HEK293 (cell line): ENCODE measurements around the gene LEFTY1.

Source experiments
- CTCF ChIA-PET: fragments of 350-600 bp; formaldehyde crosslinking; extraction: SDS; loops from one replicate; lab custom pipeline; 2021; ENCODE audit warnings: antibody characterized with exemption; lab: Yijun Ruan, JAX
- POLR2A ChIA-PET: fragments of 300-600 bp; formaldehyde crosslinking; extraction: SDS; loops from one replicate; lab custom pipeline; 2020; ENCODE audit warnings: antibody characterized with exemption, inconsistent platforms; lab: Yijun Ruan, JAX
- H3K27ac ChIP-seq: fragments of 200-500 bp; sonication (Bioruptor generic); 2 replicates; pipeline ENCODE4 v1.5.1; 2014; ENCODE audit warnings: low read depth, low read length, control low read depth, inconsistent platforms; ENCODE audit errors: extremely low read depth
- H3K36me3 ChIP-seq, 2 experiments: fragments of 200-500 bp in 1 of 2; sonication (Bioruptor generic) in 1 of 2; 1 replicate in 1 of 2; 2 replicates in 1 of 2; pipeline ENCODE4 v1.5.1; 2014 to 2017; ENCODE audit warnings: inconsistent platforms in 2 of 2, low read length in 2 of 2; ENCODE audit not compliant: control insufficient read depth in 2 of 2, insufficient read depth in 1 of 2
- H3K4me1 ChIP-seq: fragments of 200-500 bp; sonication (Bioruptor generic); 2 replicates; pipeline ENCODE4 v1.5.1; 2014; ENCODE audit warnings: mild to moderate bottlenecking, low read length, inconsistent platforms; ENCODE audit not compliant: control insufficient read depth, insufficient read depth
- H3K4me3 ChIP-seq: 2 replicates; pipeline ENCODE4 v1.5.1; 2011; ENCODE audit warnings: low read depth, mild to moderate bottlenecking, control low read depth, low read length, moderate library complexity
- H3K9me3 ChIP-seq: fragments of 200-500 bp; sonication (Bioruptor generic); 2 replicates; pipeline ENCODE4 v1.5.1; 2014; ENCODE audit warnings: low read depth, low read length, inconsistent platforms; ENCODE audit not compliant: control insufficient read depth, insufficient read depth
- GFI1B ChIP-seq: fragments of 450-650 bp; formaldehyde crosslinking; IDR thresholded peaks from 2 replicates; pipeline ENCODE4 v1.5.1; 2016; ENCODE audit warnings: missing biosample characterization, missing genetic modification characterization
- HOXD13 ChIP-seq: sonication (generic); formaldehyde crosslinking; IDR thresholded peaks from 2 replicates; pipeline ENCODE4 v1.8.0; 2022; ENCODE audit warnings: missing genetic modification reagents, borderline replicate concordance
- PRDM6 ChIP-seq: fragments of 450-650 bp; formaldehyde crosslinking; IDR thresholded peaks from 2 replicates; pipeline ENCODE4 v1.5.1; 2017; ENCODE audit warnings: missing biosample characterization, missing genetic modification characterization
- SCRT1 ChIP-seq: fragments of 450-650 bp; formaldehyde crosslinking; IDR thresholded peaks from 2 replicates; pipeline ENCODE4 v1.5.1; 2016; ENCODE audit warnings: missing biosample characterization, missing genetic modification characterization, borderline replicate concordance
- SP7 ChIP-seq: fragments of 450-650 bp; formaldehyde crosslinking; IDR thresholded peaks from 2 replicates; pipeline ENCODE4 v1.5.1; 2016; ENCODE audit warnings: missing biosample characterization, missing genetic modification characterization
- ZBTB10 ChIP-seq: fragments of 450-650 bp; formaldehyde crosslinking; IDR thresholded peaks from 2 replicates; pipeline ENCODE4 v1.5.1; 2016; ENCODE audit warnings: missing biosample characterization, missing genetic modification characterization
- ZBTB20 ChIP-seq: fragments of 450-650 bp; formaldehyde crosslinking; IDR thresholded peaks from 2 replicates; pipeline ENCODE4 v1.5.1; 2016; ENCODE audit warnings: missing biosample characterization, missing genetic modification characterization
- ZBTB44 ChIP-seq: fragments of 450-650 bp; IDR thresholded peaks from 2 replicates; pipeline ENCODE4 v1.5.1; 2018; ENCODE audit warnings: missing biosample characterization, mild to moderate bottlenecking, missing genetic modification characterization
- ZBTB48 ChIP-seq: fragments of 450-650 bp; formaldehyde crosslinking; IDR thresholded peaks from 2 replicates; pipeline ENCODE4 v1.5.1; 2016; ENCODE audit warnings: missing biosample characterization, missing genetic modification characterization
- ZFP3 ChIP-seq: fragments of 450-650 bp; formaldehyde crosslinking; IDR thresholded peaks from 2 replicates; pipeline ENCODE4 v1.5.1; 2016; ENCODE audit warnings: low read depth, missing biosample characterization, missing genetic modification characterization
- ZNF148 ChIP-seq: fragments of 450-650 bp; formaldehyde crosslinking; IDR thresholded peaks from 2 replicates; pipeline ENCODE4 v1.5.0; 2017; ENCODE audit warnings: missing biosample characterization, missing genetic modification characterization, borderline replicate concordance
- ZNF26 ChIP-seq: fragments of 450-650 bp; formaldehyde crosslinking; IDR thresholded peaks from 2 replicates; pipeline ENCODE4 v1.5.1; 2016; ENCODE audit warnings: missing biosample characterization, missing genetic modification characterization
- ZNF292 ChIP-seq: fragments of 450-650 bp; formaldehyde crosslinking; IDR thresholded peaks from 2 replicates; pipeline ENCODE4 v1.5.1; 2016; ENCODE audit warnings: low read depth, missing biosample characterization, missing genetic modification characterization, borderline replicate concordance
- ZNF341 ChIP-seq: fragments of 450-650 bp; formaldehyde crosslinking; IDR thresholded peaks from 2 replicates; pipeline ENCODE4; 2016; ENCODE audit warnings: low read depth, missing biosample characterization, missing genetic modification characterization
- ZNF37A ChIP-seq: fragments of 450-650 bp; IDR thresholded peaks from 2 replicates; pipeline ENCODE4 v1.5.1; 2018; ENCODE audit warnings: missing biosample characterization, missing genetic modification characterization
- ZNF423 ChIP-seq: fragments of 450-650 bp; formaldehyde crosslinking; IDR thresholded peaks from 2 replicates; pipeline ENCODE4 v1.5.1; 2016; ENCODE audit warnings: missing biosample characterization, missing genetic modification characterization
- ZNF510 ChIP-seq: fragments of 450-650 bp; formaldehyde crosslinking; IDR thresholded peaks from 2 replicates; pipeline ENCODE4 v1.5.1; 2018; ENCODE audit warnings: mild to moderate bottlenecking, missing genetic modification characterization, missing biosample characterization; ENCODE audit not compliant: insufficient replicate concordance
- ZNF600 ChIP-seq: fragments of 450-650 bp; formaldehyde crosslinking; IDR thresholded peaks from 2 replicates; pipeline ENCODE4 v1.5.1; 2016; ENCODE audit warnings: missing biosample characterization, missing genetic modification characterization
- ZNF791 ChIP-seq: fragments of 450-650 bp; formaldehyde crosslinking; IDR thresholded peaks from 2 replicates; pipeline ENCODE4 v1.5.1; 2016; ENCODE audit warnings: missing biosample characterization, missing genetic modification characterization
- ZSCAN16 ChIP-seq: fragments of 450-650 bp; formaldehyde crosslinking; IDR thresholded peaks from 2 replicates; pipeline ENCODE4 v1.5.1; 2016; ENCODE audit warnings: missing biosample characterization, missing genetic modification characterization
- TF ChIP-seq, protein P1 (sequence below): fragments of 450-650 bp; formaldehyde crosslinking; conservative IDR thresholded peaks from 2 replicates; pipeline ENCODE4 v1.5.1; 2016; ENCODE audit warnings: low read depth, missing biosample characterization, missing genetic modification characterization

The LEFTY1 gene

GRCh38 chr1:225880222-225880588 is 8.7 kb downstream of the LEFTY1 start:
- Histone ChIP-seq H3K36me3 (peaks cover 0 to 21% of the 10 kb centered on the region in 2 experiments; a peak in 2 of 3 replicates), H3K27ac (no peak overlapping the region), H3K4me3 (no peak overlapping the region), H3K9me3 (no peaks in the 10 kb centered on the region), H3K4me1 (no peaks in the 10 kb centered on the region; the same call in 1 of the 2 replicates)
- ChIA-PET POLR2A (interaction anchor here (0.6 to 3.6 kb wide), 4 partner anchors 10 to 396 kb away, joined by 3 to 31 read pairs (median 3); partner anchors contain the start of gene PYCR2), CTCF (interaction anchor here (0.6 to 1.9 kb wide), 5 partner anchors 34 to 406 kb away, joined by 3 to 5 read pairs (median 4); no protein-coding TSS in a partner anchor)
- no peak for TF ChIP-seq ZBTB20 (tag by site-specific recombination)
- no peak for TF ChIP-seq ZBTB48 (tag by site-specific recombination)
- no peak for TF ChIP-seq SP7 (tag by site-specific recombination)
- TF ChIP-seq ZFP3 (tag by site-specific recombination): no peak
- TF ChIP-seq ZSCAN16 (tag by site-specific recombination): no peak
- TF ChIP-seq ZNF37A (tag by site-specific recombination): no peak
- TF ChIP-seq ZNF510: no peak
- no peak for TF ChIP-seq ZNF341 (tag by site-specific recombination)
- no peak for TF ChIP-seq ZNF26 (tag by site-specific recombination)
- TF ChIP-seq ZBTB10 (tag by site-specific recombination): 0 out of 2 replicates have a peak, but pooled peaks have one; percentile 38
- TF ChIP-seq ZBTB44: no peak
- no peak for TF ChIP-seq HOXD13 (CRISPR knock-in tag)
- TF ChIP-seq GFI1B (tag by site-specific recombination): no peak
- TF ChIP-seq ZNF423 (tag by site-specific recombination): no peak
- no peak for TF ChIP-seq ZNF148 (tag by site-specific recombination)
- no peak for TF ChIP-seq SCRT1
- no peak for TF ChIP-seq ZNF791 (tag by site-specific recombination)
- TF ChIP-seq ZNF292: no peak
- TF ChIP-seq PRDM6 (tag by site-specific recombination): no peak
- TF ChIP-seq, protein P1, sequence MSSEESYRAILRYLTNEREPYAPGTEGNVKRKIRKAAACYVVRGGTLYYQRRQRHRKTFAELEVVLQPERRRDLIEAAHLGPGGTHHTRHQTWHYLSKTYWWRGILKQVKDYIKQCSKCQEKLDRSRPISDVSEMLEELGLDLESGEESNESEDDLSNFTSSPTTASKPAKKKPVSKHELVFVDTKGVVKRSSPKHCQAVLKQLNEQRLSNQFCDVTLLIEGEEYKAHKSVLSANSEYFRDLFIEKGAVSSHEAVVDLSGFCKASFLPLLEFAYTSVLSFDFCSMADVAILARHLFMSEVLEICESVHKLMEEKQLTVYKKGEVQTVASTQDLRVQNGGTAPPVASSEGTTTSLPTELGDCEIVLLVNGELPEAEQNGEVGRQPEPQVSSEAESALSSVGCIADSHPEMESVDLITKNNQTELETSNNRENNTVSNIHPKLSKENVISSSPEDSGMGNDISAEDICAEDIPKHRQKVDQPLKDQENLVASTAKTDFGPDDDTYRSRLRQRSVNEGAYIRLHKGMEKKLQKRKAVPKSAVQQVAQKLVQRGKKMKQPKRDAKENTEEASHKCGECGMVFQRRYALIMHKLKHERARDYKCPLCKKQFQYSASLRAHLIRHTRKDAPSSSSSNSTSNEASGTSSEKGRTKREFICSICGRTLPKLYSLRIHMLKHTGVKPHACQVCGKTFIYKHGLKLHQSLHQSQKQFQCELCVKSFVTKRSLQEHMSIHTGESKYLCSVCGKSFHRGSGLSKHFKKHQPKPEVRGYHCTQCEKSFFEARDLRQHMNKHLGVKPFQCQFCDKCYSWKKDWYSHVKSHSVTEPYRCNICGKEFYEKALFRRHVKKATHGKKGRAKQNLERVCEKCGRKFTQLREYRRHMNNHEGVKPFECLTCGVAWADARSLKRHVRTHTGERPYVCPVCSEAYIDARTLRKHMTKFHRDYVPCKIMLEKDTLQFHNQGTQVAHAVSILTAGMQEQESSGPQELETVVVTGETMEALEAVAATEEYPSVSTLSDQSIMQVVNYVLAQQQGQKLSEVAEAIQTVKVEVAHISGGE (tag by site-specific recombination): no peak
- TF ChIP-seq ZNF600 (tag by site-specific recombination): 0 out of 2 replicates have a peak, but pooled peaks have one; percentile 17
